Type B pancreatic cell (in vitro differentiated cells): ENCODE data around the gene CD80. TPM values are rescaled to one million over a fixed set of nuclear protein-coding genes. Genes with fewer than 3 reads are reported as not detected.

Experiments used
- DNase-seq: peaks from one replicate; pipeline ENCODE4 v3.0.0; 2021; ENCODE audit warnings: mixed read lengths; ENCODE audit not compliant: unreplicated experiment; ENCODE audit errors: extremely low spot score
- H3K27ac Mint-ChIP-seq: 2 replicates; pipeline ENCODE4 v1.8.0; 2021; ENCODE audit warnings: mild to moderate bottlenecking, mixed read lengths
- H3K27me3 Mint-ChIP-seq: 2 replicates; pipeline ENCODE4 v1.8.0; 2021; ENCODE audit warnings: mixed read lengths
- H3K36me3 Mint-ChIP-seq: 2 replicates; pipeline ENCODE4 v1.8.0; 2021; ENCODE audit warnings: mixed read lengths
- H3K4me1 Mint-ChIP-seq: one replicate; pipeline ENCODE4 v1.8.0; 2021; ENCODE audit warnings: mixed read lengths; ENCODE audit not compliant: unreplicated experiment
- H3K4me3 Mint-ChIP-seq: 2 replicates; pipeline ENCODE4 v1.8.0; 2021; ENCODE audit warnings: mild to moderate bottlenecking, mixed read lengths
- H3K9me3 Mint-ChIP-seq: 2 replicates; pipeline ENCODE4 v1.8.0; 2021; ENCODE audit warnings: mixed read lengths
- total RNA-seq: library from RNA; stranded (reverse); gene quantifications from 2 replicates; pipeline ENCODE4 v1.2.1, GENCODE V29; 2021; ENCODE audit warnings: low replicate concordance
- TF ChIP-seq, protein P1 (sequence below): fragments of 200-600 bp; sonication (generic); conservative IDR thresholded peaks from 2 replicates; pipeline ENCODE4 v1.5.0; 2021; ENCODE audit warnings: antibody characterized with exemption, mild to moderate bottlenecking

Gene CD80
- total RNA-seq, 1 donor from 2014 or later, result 0.10 TPM

DNA sequence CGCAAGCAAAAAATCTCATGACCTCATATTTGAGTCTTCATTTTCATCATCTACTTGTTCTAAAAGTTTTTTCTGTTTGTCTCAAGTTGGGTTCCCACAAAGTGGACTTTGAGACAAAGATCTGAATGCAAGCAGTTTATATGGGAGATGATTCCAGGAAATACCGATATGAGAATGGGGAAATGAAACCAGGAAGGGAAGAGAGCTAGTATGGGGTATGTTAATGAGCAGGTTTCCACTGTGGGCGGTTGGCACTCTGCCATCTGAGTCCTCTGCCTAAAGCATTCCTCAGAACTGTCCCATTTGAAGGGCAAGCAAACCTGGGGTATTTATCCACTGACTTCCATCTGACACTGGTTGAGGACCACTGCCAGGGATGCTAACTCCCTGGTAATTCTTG is 28.7 kb upstream of the CD80 start:
- no peak overlapping the region for H3K4me3 Mint-ChIP-seq
- H3K9me3 Mint-ChIP-seq, result no peaks in the 10 kb centered on the region
- no peak for DNase-seq
- H3K36me3 Mint-ChIP-seq, result no peaks in the 10 kb centered on the region
- no peak overlapping the region for H3K27ac Mint-ChIP-seq
- TF ChIP-seq, protein P1, sequence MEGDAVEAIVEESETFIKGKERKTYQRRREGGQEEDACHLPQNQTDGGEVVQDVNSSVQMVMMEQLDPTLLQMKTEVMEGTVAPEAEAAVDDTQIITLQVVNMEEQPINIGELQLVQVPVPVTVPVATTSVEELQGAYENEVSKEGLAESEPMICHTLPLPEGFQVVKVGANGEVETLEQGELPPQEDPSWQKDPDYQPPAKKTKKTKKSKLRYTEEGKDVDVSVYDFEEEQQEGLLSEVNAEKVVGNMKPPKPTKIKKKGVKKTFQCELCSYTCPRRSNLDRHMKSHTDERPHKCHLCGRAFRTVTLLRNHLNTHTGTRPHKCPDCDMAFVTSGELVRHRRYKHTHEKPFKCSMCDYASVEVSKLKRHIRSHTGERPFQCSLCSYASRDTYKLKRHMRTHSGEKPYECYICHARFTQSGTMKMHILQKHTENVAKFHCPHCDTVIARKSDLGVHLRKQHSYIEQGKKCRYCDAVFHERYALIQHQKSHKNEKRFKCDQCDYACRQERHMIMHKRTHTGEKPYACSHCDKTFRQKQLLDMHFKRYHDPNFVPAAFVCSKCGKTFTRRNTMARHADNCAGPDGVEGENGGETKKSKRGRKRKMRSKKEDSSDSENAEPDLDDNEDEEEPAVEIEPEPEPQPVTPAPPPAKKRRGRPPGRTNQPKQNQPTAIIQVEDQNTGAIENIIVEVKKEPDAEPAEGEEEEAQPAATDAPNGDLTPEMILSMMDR, result no peak
- no peaks in the 10 kb centered on the region for H3K4me1 Mint-ChIP-seq
- H3K27me3 Mint-ChIP-seq, result peaks cover 7% of the 10 kb centered on the region

DNA sequence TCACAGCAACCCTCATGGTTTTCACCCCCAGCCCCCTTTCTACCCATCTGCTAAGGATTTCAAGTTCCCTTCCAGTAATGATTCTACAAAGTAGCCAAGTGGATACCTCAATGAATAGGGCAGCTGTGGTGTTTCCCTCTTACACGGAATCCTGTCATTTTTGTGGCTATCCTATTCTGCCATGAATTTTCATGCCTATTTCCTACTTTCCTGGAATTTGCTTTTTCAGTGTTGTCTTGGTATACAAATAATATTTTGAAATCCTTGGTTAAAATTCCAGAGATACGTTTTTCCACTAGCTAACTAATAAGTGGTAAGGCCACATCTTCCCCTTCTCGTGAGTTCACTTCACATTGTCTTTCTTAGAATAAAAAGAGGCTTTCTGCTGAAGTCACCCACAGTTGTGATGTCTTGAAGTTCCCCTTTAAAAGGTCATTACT is 27.3 kb upstream of the CD80 start:
- no peak overlapping the region for H3K27ac Mint-ChIP-seq
- H3K27me3 Mint-ChIP-seq, result peaks cover 7% of the 10 kb centered on the region
- H3K4me1 Mint-ChIP-seq, result no peaks in the 10 kb centered on the region
- no peaks in the 10 kb centered on the region for H3K36me3 Mint-ChIP-seq
- H3K9me3 Mint-ChIP-seq, result no peaks in the 10 kb centered on the region
- DNase-seq, result no peak
- no peak overlapping the region for H3K4me3 Mint-ChIP-seq
- TF ChIP-seq, protein P1, result no peak

DNA sequence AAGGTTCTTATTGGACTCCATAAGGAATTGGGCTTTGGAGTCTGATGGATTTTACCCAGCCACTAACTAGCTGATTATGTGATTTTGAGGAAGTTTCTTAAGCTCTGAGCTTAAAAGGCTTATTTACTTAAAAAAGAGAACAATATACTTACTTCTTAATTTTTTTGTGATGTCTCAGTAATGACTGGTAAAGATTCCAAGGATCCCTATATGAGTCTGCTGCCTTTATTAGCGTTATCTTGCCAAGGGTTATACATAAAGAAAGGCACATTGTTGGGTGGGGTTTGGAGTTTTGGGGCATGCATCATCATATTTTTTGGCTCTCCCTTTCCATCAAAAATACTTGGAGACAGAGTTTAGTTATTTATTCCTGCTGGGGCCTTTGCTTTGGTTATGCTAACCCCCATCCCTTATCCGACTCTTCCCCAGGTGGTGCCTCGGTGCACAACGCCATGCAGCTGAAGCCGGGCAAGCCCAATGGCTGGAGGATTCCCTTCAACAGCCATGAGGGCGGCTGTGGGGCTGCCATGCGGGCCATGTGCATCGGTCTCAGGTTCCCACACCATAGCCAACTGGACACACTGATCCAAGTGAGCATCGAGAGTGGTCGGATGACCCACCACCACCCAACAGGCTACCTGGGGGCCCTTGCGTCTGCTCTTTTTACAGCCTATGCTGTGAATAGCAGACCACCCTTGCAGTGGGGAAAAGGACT is 26.6 kb upstream of the CD80 start:
- H3K4me1 Mint-ChIP-seq, result no peaks in the 10 kb centered on the region
- TF ChIP-seq, protein P1, result no peak
- no peaks in the 10 kb centered on the region for H3K9me3 Mint-ChIP-seq
- no peak for DNase-seq
- peaks cover 7% of the 10 kb centered on the region for H3K27me3 Mint-ChIP-seq
- H3K36me3 Mint-ChIP-seq, result no peaks in the 10 kb centered on the region
- H3K4me3 Mint-ChIP-seq, result no peak overlapping the region
- no peak overlapping the region for H3K27ac Mint-ChIP-seq

DNA sequence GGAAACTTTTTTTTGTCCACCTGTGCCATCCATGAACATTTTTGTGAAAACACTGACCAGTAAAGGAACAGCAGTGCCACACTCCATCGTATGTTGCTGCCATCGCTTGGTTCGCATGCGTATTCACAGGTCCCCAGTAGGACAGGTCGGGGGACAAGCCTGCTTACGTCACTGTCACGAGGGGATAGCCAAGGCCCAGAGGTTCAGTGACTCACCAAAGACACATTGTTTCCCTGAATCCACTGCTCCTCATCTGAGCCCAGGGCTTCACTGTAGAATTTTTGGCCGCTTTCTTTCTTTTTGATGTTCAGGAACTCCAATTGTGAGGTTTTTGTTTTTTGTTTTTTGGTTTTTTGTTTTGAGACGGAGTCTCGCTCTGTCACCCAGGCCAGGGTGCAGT is 25.8 kb upstream of the CD80 start:
- no peaks in the 10 kb centered on the region for H3K9me3 Mint-ChIP-seq

DNA sequence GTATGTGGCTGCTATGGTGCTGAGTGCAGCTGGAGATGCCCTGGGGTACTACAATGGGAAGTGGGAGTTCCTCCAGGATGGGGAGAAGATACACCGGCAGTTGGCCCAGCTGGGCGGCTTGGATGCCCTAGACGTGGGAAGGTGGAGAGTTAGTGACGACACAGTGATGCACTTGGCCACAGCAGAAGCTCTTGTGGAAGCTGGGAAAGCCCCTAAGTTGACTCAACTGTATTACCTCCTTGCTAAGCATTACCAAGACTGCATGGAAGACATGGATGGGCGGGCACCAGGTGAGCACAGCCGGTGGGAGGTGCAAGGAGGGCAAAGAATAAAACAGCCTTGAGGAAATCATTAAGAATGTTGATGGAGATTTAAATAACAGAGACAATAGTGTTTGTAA is 22.8 kb upstream of the CD80 start:
- TF ChIP-seq, protein P1, result no peak
- Mint-ChIP-seq H3K9me3 (no peaks in the 10 kb centered on the region), H3K4me1 (peaks cover 10% of the 10 kb centered on the region), H3K36me3 (no peaks in the 10 kb centered on the region), H3K4me3 (no peak overlapping the region), H3K27me3 (no peaks in the 10 kb centered on the region), H3K27ac (no peak overlapping the region)
- no peak for DNase-seq

More for the DNA sequence above, 25.8 kb upstream of the CD80 start:
- DNase-seq, result no peak
- Mint-ChIP-seq H3K27me3 (peaks cover 6% of the 10 kb centered on the region), H3K27ac (no peak overlapping the region), H3K4me1 (peaks cover 5% of the 10 kb centered on the region), H3K4me3 (no peak overlapping the region), H3K36me3 (no peaks in the 10 kb centered on the region)
- TF ChIP-seq, protein P1, result no peak
